GM18511 (cell line): ENCODE measurements around the gene MEGF11.

Experiments used
- ATAC-seq: cut with Tn5 transposase; IDR thresholded peaks from one replicate; pipeline ENCODE4 v1.9.1; 2021; ENCODE audit warnings: mild to moderate bottlenecking, moderate library complexity; ENCODE audit not compliant: unreplicated experiment

MEGF11 gene

GRCh38 chr15:66069751-66070150, 183.8 kb downstream of the MEGF11 start:
- no peak for ATAC-seq

- ATAC-seq: no peak
Observed at GRCh38 chr15:66068801-66069200, 184.7 kb downstream of the MEGF11 start.

- no peak for ATAC-seq
Observed at GRCh38 chr15:66067687-66068086, 185.9 kb downstream of the MEGF11 start.

- ATAC-seq: no peak
Observed at GRCh38 chr15:66066481-66066880, 187.1 kb downstream of the MEGF11 start.

GRCh38 chr15:66066005-66066404, 187.5 kb downstream of the MEGF11 start:
- ATAC-seq: no peak

GRCh38 chr15:66065325-66065724, 188.2 kb downstream of the MEGF11 start:
- ATAC-seq: no peak

- no peak for ATAC-seq
Observed at GRCh38 chr15:66063147-66063546, 190.4 kb downstream of the MEGF11 start.

- no peak for ATAC-seq
Observed at GRCh38 chr15:66057089-66057488, 196.5 kb downstream of the MEGF11 start.

GRCh38 chr15:66053991-66054390, 199.6 kb downstream of the MEGF11 start:
- no peak for ATAC-seq

- ATAC-seq: no peak
Observed at GRCh38 chr15:66051833-66052232, 201.7 kb downstream of the MEGF11 start.

GRCh38 chr15:66050264-66050663, 203.3 kb downstream of the MEGF11 start:
- ATAC-seq: no peak

GRCh38 chr15:66049353-66049752, 204.2 kb downstream of the MEGF11 start:
- no peak for ATAC-seq

- ATAC-seq: no peak
Observed at GRCh38 chr15:66047321-66048024, 206.1 kb downstream of the MEGF11 start.

GRCh38 chr15:66046751-66047150, 206.8 kb downstream of the MEGF11 start:
- ATAC-seq: no peak

- no peak for ATAC-seq
Observed at GRCh38 chr15:66046326-66046725, 207.2 kb downstream of the MEGF11 start.

- no peak for ATAC-seq
Observed at GRCh38 chr15:66045542-66045941, 208.0 kb downstream of the MEGF11 start.

- no peak for ATAC-seq
Observed at GRCh38 chr15:66044837-66045236, 208.7 kb downstream of the MEGF11 start.

GRCh38 chr15:66043264-66043663, 210.3 kb downstream of the MEGF11 start:
- no peak for ATAC-seq

GRCh38 chr15:66042624-66043023, 210.9 kb downstream of the MEGF11 start:
- ATAC-seq: no peak

GRCh38 chr15:66041276-66041675, 212.3 kb downstream of the MEGF11 start:
- ATAC-seq: no peak

GRCh38 chr15:66040211-66040892, 213.2 kb downstream of the MEGF11 start:
- ATAC-seq: no peak

- ATAC-seq: no peak
Observed at GRCh38 chr15:66039117-66039871, 214.3 kb downstream of the MEGF11 start.
